Endodermal cell (in vitro differentiated cells): ENCODE data around the gene LCN1. TPM values are rescaled to one million over a fixed set of nuclear protein-coding genes. Genes with fewer than 3 reads are reported as not detected.

Experiments
- DNase-seq: peaks from one replicate; pipeline ENCODE4 v3.0.0-alpha.2; 2017
- H3K27ac ChIP-seq: 2 replicates; pipeline ENCODE4 v1.5.1; 2013; ENCODE audit warnings: mild to moderate bottlenecking, low read depth, low read length, moderate library complexity
- H3K27me3 ChIP-seq: 2 replicates; pipeline ENCODE4 v1.6.1; 2013; ENCODE audit warnings: mild to moderate bottlenecking, low read length, moderate library complexity; ENCODE audit not compliant: insufficient read depth, control insufficient read depth, poor library complexity, severe bottlenecking
- H3K36me3 ChIP-seq: 2 replicates; pipeline ENCODE4 v1.7.0; 2013; ENCODE audit warnings: mild to moderate bottlenecking, low read length, moderate library complexity; ENCODE audit not compliant: control insufficient read depth, insufficient read depth
- H3K4me1 ChIP-seq: one replicate; pipeline ENCODE4 v1.7.0; 2013; ENCODE audit warnings: low read length; ENCODE audit not compliant: control insufficient read depth, insufficient read depth
- H3K4me3 ChIP-seq: 2 replicates; pipeline ENCODE4 v1.5.1; 2013; ENCODE audit warnings: mild to moderate bottlenecking, low read length, moderate library complexity
- H3K9ac ChIP-seq: 2 replicates; pipeline ENCODE4 v1.6.1; 2013; ENCODE audit warnings: mild to moderate bottlenecking, low read length, moderate library complexity; ENCODE audit not compliant: poor library complexity, severe bottlenecking; ENCODE audit errors: extremely low read depth
- H3K9me3 ChIP-seq: 2 replicates; pipeline ENCODE4 v1.6.1; 2013; ENCODE audit warnings: mild to moderate bottlenecking, low read length, moderate library complexity; ENCODE audit not compliant: control insufficient read depth
- H3K27ac Mint-ChIP-seq: 2 replicates; pipeline ENCODE4 v1.8.0; 2020; ENCODE audit warnings: mixed read lengths
- H3K27me3 Mint-ChIP-seq: 2 replicates; pipeline ENCODE4 v1.8.0; 2021; ENCODE audit warnings: mild to moderate bottlenecking, mixed read lengths; ENCODE audit not compliant: insufficient read depth
- H3K36me3 Mint-ChIP-seq: 2 replicates; pipeline ENCODE4 v1.8.0; 2020; ENCODE audit warnings: low read depth, mixed read lengths
- H3K4me1 Mint-ChIP-seq: 2 replicates; pipeline ENCODE4 v1.8.0; 2020; ENCODE audit warnings: mixed read lengths
- H3K4me3 Mint-ChIP-seq: 2 replicates; pipeline ENCODE4 v1.8.0; 2020; ENCODE audit warnings: mild to moderate bottlenecking, moderate library complexity, mixed read lengths
- H3K9me3 Mint-ChIP-seq: 2 replicates; pipeline ENCODE4 v1.8.0; 2020; ENCODE audit warnings: mild to moderate bottlenecking, mixed read lengths
- WGBS, 2 experiments: methylation state at CpG; one replicate each; pipeline versions ENCODE4 v1.1.5 to v1.1.7; 2013; ENCODE audit warnings: missing lambda C conversion rate in 2 of 2, mixed read lengths in 1 of 2; ENCODE audit not compliant: insufficient coverage in 1 of 2, insufficient read length in 1 of 2; 5-methylcytosine and 5-hydroxymethylcytosine counted together
- total RNA-seq, 2 donors: library from RNA; stranded (reverse); fragmentation: NEBNext Ultra II Directional in 1 of 2; extraction: Animal tissue kit (Norgen Biotek cat#: 25700) in 1 of 2; gene quantifications; 2 replicates in 1 of 2; 3 replicates in 1 of 2; pipeline ENCODE4 v1.2.1, GENCODE V29; 2021
- TF ChIP-seq, protein P1 (sequence below): fragments of 200-600 bp; sonication (generic); conservative IDR thresholded peaks from 2 replicates; pipeline ENCODE4 v1.5.0; 2021; ENCODE audit warnings: antibody characterized with exemption, mild to moderate bottlenecking

LCN1 gene
- total RNA-seq, 2 donors from 2014 or later, result not detected

DNA sequence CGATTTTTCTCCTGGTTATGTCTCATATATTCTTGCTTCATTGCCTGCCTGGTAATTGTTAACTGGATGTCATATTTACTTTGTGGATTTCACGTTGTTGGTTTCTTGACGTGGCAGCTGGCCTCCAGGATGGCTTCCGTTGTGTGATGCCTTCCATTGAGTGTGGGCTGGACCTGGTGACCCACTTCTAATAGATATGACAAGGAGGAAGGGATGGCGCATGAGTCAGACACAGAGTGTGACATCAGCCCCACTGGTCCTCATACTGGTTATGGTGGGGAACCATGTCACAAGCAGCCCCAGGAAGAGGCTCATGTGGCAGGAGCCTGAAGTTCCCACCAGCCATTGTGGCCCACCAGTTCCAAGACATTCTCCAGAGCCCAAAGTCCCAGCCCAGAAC lies 34.0 kb downstream of the LCN1 start:
- H3K27me3 Mint-ChIP-seq, result no peaks in the 10 kb centered on the region
- 86 to 89% methylated on average over 4 to 5 of the region's 5 CpGs for WGBS, 2 experiments
- H3K27ac Mint-ChIP-seq, result no peak overlapping the region

DNA sequence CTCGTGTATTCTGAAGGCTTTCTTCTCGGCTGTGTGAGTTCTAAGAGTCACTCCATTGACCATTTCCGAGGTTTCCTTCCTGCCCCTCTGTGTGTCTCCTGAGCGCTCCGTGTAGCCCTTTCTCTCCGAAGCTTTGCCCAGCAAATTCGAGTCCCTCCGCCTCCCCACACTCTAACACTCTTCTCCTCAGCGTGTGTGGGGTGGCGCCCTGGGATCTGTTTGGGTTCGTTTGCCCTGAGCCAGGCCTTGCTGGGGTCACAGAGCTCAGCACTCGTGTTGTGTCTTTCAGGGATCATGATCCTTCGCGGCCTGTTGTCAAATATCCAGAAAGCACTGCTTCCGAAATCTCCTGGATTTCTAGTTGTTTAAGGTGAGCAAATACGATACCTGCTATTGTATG lies 34.7 kb downstream of the LCN1 start:
- TF ChIP-seq, protein P1, sequence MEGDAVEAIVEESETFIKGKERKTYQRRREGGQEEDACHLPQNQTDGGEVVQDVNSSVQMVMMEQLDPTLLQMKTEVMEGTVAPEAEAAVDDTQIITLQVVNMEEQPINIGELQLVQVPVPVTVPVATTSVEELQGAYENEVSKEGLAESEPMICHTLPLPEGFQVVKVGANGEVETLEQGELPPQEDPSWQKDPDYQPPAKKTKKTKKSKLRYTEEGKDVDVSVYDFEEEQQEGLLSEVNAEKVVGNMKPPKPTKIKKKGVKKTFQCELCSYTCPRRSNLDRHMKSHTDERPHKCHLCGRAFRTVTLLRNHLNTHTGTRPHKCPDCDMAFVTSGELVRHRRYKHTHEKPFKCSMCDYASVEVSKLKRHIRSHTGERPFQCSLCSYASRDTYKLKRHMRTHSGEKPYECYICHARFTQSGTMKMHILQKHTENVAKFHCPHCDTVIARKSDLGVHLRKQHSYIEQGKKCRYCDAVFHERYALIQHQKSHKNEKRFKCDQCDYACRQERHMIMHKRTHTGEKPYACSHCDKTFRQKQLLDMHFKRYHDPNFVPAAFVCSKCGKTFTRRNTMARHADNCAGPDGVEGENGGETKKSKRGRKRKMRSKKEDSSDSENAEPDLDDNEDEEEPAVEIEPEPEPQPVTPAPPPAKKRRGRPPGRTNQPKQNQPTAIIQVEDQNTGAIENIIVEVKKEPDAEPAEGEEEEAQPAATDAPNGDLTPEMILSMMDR, result no peak
- peaks cover 7% of the 10 kb centered on the region for H3K4me1 Mint-ChIP-seq
- H3K9ac ChIP-seq, result no peak overlapping the region
- no peaks in the 10 kb centered on the region for H3K36me3 ChIP-seq
- no peaks in the 10 kb centered on the region for H3K9me3 Mint-ChIP-seq
- no peaks in the 10 kb centered on the region for H3K4me1 ChIP-seq
- no peak for DNase-seq
- H3K27me3 ChIP-seq, result no peaks in the 10 kb centered on the region
- H3K27me3 Mint-ChIP-seq, result no peaks in the 10 kb centered on the region
- H3K27ac Mint-ChIP-seq, result no peak overlapping the region
- no peaks in the 10 kb centered on the region for H3K9me3 ChIP-seq
- no peak overlapping the region for H3K27ac ChIP-seq
- WGBS, 2 experiments, result 80 to 83% methylated on average over 16 of the region's 16 CpGs
- H3K4me3 Mint-ChIP-seq, result no peak overlapping the region
- H3K36me3 Mint-ChIP-seq, result no peaks in the 10 kb centered on the region
- H3K4me3 ChIP-seq, result no peak overlapping the region

More for the DNA sequence above, 34.0 kb downstream of the LCN1 start:
- no peak for DNase-seq
- Mint-ChIP-seq H3K4me3 (no peak overlapping the region), H3K36me3 (no peaks in the 10 kb centered on the region), H3K9me3 (no peaks in the 10 kb centered on the region), H3K4me1 (peaks cover 7% of the 10 kb centered on the region)
- no peak overlapping the region for H3K27ac ChIP-seq
- no peak overlapping the region for H3K4me3 ChIP-seq
- no peak overlapping the region for H3K9ac ChIP-seq
- no peaks in the 10 kb centered on the region for H3K27me3 ChIP-seq
- no peaks in the 10 kb centered on the region for H3K4me1 ChIP-seq
- TF ChIP-seq, protein P1, result no peak
- H3K36me3 ChIP-seq, result no peaks in the 10 kb centered on the region
- H3K9me3 ChIP-seq, result no peaks in the 10 kb centered on the region

DNA sequence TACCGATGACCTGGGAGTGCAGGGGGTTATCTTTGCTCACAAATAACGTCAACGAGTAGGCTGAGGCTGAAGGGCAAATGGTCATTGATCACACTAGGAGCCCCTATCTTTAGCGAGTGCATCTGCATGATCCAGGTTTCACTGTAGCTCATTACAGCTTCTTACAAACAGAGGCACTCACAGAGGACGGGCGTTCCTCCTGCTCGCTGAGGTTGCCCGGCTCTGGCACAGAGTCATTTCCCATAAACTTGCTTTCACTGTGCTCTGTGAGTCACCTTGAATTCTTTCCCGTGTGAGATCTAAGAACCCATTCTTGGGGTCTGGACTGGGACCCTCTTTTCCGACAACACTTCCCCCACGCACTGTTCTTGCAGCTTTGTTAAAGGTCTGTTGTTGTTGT lies 38.4 kb downstream of the LCN1 start:
- Histone ChIP-seq H3K9ac (no peak overlapping the region), H3K36me3 (no peaks in the 10 kb centered on the region), H3K27me3 (no peaks in the 10 kb centered on the region), H3K27ac (no peak overlapping the region), H3K9me3 (no peaks in the 10 kb centered on the region), H3K4me3 (no peak overlapping the region), H3K4me1 (no peaks in the 10 kb centered on the region)
- Mint-ChIP-seq H3K4me1 (peaks cover 7% of the 10 kb centered on the region), H3K27ac (no peak overlapping the region), H3K27me3 (no peaks in the 10 kb centered on the region), H3K4me3 (no peak overlapping the region), H3K36me3 (no peaks in the 10 kb centered on the region), H3K9me3 (no peaks in the 10 kb centered on the region)
- WGBS, 2 experiments, result 88 to 91% methylated on average over 8 to 11 of the region's 11 CpGs
- DNase-seq, result peak; percentile 30
- TF ChIP-seq, protein P1, result no peak
